ENCODE results near the gene OR2W1.

OR2W1 gene

GRCh38 chr6:28995093-28995650 is 49.8 kb downstream of the OR2W1 start:
- no peak for DNase-seq

Data from stimulated activated CD4-positive, alpha-beta T cell treated with anti-CD3 and anti-CD28 coated beads, Interleukin-4, amount 100 ng/mL, for 24 hours (primary cell).